AG04450 (cell line): Measurements from ENCODE around the gene HM13. TPM values are rescaled to one million over a fixed set of nuclear protein-coding genes. Genes with fewer than 3 reads are reported as not detected.

ENCODE experiments used
- CTCF ChIA-PET: fragments of 300-600, 350-600 bp; formaldehyde crosslinking; extraction: SDS; loops from one replicate; lab custom pipeline; 2022; ENCODE audit warnings: antibody characterized with exemption, inconsistent platforms; lab: Charles Lee
- POLR2A ChIA-PET: fragments of 350-600 bp; formaldehyde crosslinking; extraction: SDS; loops from one replicate; lab custom pipeline; 2021; ENCODE audit warnings: antibody characterized with exemption, inconsistent platforms; lab: Yijun Ruan, JAX
- DNase-seq: peaks from one replicate; pipeline ENCODE4 v3.0.0-alpha.2; 2011; ENCODE audit warnings: low read depth, low spot score
- H3K27ac ChIP-seq: one replicate; pipeline ENCODE4 v1.5.1; 2012; ENCODE audit warnings: low read depth, low read length, control low read depth
- H3K27me3 ChIP-seq: one replicate; pipeline ENCODE4 v1.6.0; 2012; ENCODE audit warnings: low read length; ENCODE audit not compliant: control insufficient read depth, insufficient read depth
- H3K4me3 ChIP-seq: 2 replicates; pipeline ENCODE4 v1.5.1; 2011; ENCODE audit warnings: mild to moderate bottlenecking, low read depth, low read length, control low read depth
- H3K9me3 ChIP-seq: 2 replicates; pipeline ENCODE4 v1.5.1; 2012; ENCODE audit warnings: low read length; ENCODE audit not compliant: control insufficient read depth, insufficient read depth
- CTCF ChIP-seq: IDR thresholded peaks from 2 replicates; pipeline ENCODE4 v1.5.1; 2011; ENCODE audit warnings: low read depth, low read length, control low read depth, inconsistent platforms
- polyA plus RNA-seq: library from polyadenylated mRNA; depleted of rRNA; stranded (reverse); fragments of >200 nt; gene quantifications from 2 replicates; pipeline ENCODE4 v1.2.3, GENCODE V29; 2011

The HM13 gene
- polyA plus RNA-seq, 1 experiment: 167 TPM

GRCh38 chr20:31602779-31603441 lies 88.7 kb downstream of the HM13 start:
- DNase-seq: no peak
- Histone ChIP-seq H3K27ac (peak overlapping the region; percentile 39), H3K4me3 (peak overlapping the region; percentile 10; the same call in 1 of the 2 replicates), H3K27me3 (no peaks in the 10 kb centered on the region), H3K9me3 (no peaks in the 10 kb centered on the region; the same call in 1 of the 2 replicates)
- POLR2A ChIA-PET: interaction anchor here (0.9 to 7.0 kb wide), 3 partner anchors 10 to 35 kb away, joined by 4 to 131 read pairs (median 42); no protein-coding TSS in a partner anchor
- CTCF ChIA-PET: interaction anchor here (0.5 to 17.7 kb wide), 4 partner anchors 10 to 120 kb away, joined by 3 to 1107 read pairs (median 12); no protein-coding TSS in a partner anchor
- TF ChIP-seq CTCF: no peak

DNA sequence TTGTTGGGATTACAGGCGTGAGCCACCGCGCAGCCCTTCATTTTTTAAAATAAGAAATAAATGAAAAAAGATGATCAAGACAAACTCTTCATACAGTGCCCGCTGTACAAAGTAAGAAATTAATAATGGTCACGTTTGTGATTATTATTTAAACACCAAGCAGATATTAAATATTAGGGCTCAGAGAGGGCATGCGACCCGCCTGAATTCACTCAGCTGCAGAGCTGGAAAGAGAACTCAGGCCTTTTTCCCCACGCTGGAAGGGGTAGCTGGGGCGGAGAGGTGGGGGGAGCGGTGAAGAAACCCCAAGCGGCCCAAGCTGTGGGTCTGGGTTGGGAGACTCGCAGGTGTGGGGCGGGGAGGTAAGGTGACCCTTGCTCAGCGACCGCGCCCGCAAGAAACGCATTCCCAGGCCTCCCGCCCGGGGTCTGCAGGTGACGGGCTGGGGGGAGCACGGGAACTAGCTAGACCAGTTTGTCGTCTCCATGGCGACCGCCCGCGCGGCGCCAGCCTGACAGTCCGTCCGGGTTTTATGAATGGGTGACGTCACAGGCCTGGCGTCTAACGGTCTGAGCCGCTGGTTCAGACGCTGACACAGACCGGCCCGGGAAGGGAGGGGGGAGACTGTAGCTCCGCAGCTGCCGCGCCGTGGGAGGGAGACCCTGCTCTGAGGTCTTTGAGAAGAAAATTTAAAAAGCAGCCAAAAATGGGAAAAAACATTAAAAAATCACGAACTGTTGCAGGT lies 89.8 kb downstream of the HM13 start:
- Histone ChIP-seq H3K27ac (peak overlapping the region; percentile 70), H3K27me3 (no peaks in the 10 kb centered on the region), H3K9me3 (no peaks in the 10 kb centered on the region; the same call in 1 of the 2 replicates), H3K4me3 (peak overlapping the region; percentile 90)
- DNase-seq: peak; percentile 63
- CTCF ChIA-PET: interaction anchor here (1.6 to 17.7 kb wide), 4 partner anchors 9 to 120 kb away, joined by 3 to 1107 read pairs (median 8); no protein-coding TSS in a partner anchor
- TF ChIP-seq CTCF: no peak
- POLR2A ChIA-PET: interaction anchor here (0.6 to 7.0 kb wide), 13 partner anchors 8 to 124 kb away, joined by 3 to 131 read pairs (median 9); no protein-coding TSS in a partner anchor

GRCh38 chr20:31604567-31605030 lies 90.4 kb downstream of the HM13 start:
- CTCF ChIA-PET: interaction anchor here (1.6 to 17.7 kb wide), 4 partner anchors 9 to 119 kb away, joined by 3 to 1107 read pairs (median 8); no protein-coding TSS in a partner anchor
- POLR2A ChIA-PET: interaction anchor here (0.7 to 7.0 kb wide), 14 partner anchors 8 to 67 kb away, joined by 3 to 131 read pairs (median 9); no protein-coding TSS in a partner anchor
- TF ChIP-seq CTCF: no peak

GRCh38 chr20:31605031-31605901 lies 91.0 kb downstream of the HM13 start, which contains the start of gene ID1:
Gene ID1, plus strand, starts transcription at chr20:31605289. Its CDS starts 99 bp downstream, at chr20:31605388.
- Histone ChIP-seq H3K27me3 (no peaks in the 10 kb centered on the region), H3K27ac (peak within 1 kb of the TSS; percentile 70), H3K9me3 (no peaks in the 10 kb centered on the region; the same call in 1 of the 2 replicates), H3K4me3 (peak within 1 kb of the TSS; percentile 90)
- peak; percentile 78 for DNase-seq
- ChIA-PET CTCF (interaction anchor here (1.6 to 17.7 kb wide), 4 partner anchors 8 to 119 kb away, joined by 3 to 1107 read pairs (median 8); no protein-coding TSS in a partner anchor), POLR2A (interaction anchor here (0.7 to 7.0 kb wide), 14 partner anchors 8 to 68 kb away, joined by 3 to 131 read pairs (median 9); no protein-coding TSS in a partner anchor)
- TF ChIP-seq CTCF: no peak

More at GRCh38 chr20:31604567-31605030, 90.4 kb downstream of the HM13 start:
- no peaks in the 10 kb centered on the region for H3K27me3 ChIP-seq
- peak overlapping the region; percentile 70 for H3K27ac ChIP-seq
- peak overlapping the region; percentile 90 for H3K4me3 ChIP-seq
- no peaks in the 10 kb centered on the region; the same call in 1 of the 2 replicates for H3K9me3 ChIP-seq
- no peak for DNase-seq
